GM19452 (cell line): ENCODE measurements around the gene TNPO1.
"Not testable (repeated sequence)": the region's sequence is repeated elsewhere in the genome, so short reads cannot be mapped to it uniquely, and the experiment has no call there.

Experiments
- ATAC-seq: cut with Tn5 transposase; IDR thresholded peaks from one replicate; pipeline ENCODE4 v1.9.1; 2021; ENCODE audit not compliant: unreplicated experiment

TNPO1 gene

GRCh38 chr5:72925336-72926010 is 109.0 kb downstream of the TNPO1 start:
- no peak for ATAC-seq

- ATAC-seq, result not testable (repeated sequence)
These were observed 116.2 kb downstream of the TNPO1 start for GRCh38 chr5:72932686-72933085.

- not testable (repeated sequence) for ATAC-seq
These were observed 118.7 kb downstream of the TNPO1 start for GRCh38 chr5:72934953-72935725.

- no peak for ATAC-seq
These were observed 120.4 kb downstream of the TNPO1 start for GRCh38 chr5:72936893-72937292.

- no peak for ATAC-seq
These were observed 121.1 kb downstream of the TNPO1 start for GRCh38 chr5:72937517-72938061.

GRCh38 chr5:72938206-72938605 is 121.7 kb downstream of the TNPO1 start:
- ATAC-seq, result no peak

GRCh38 chr5:72940082-72940481 is 123.6 kb downstream of the TNPO1 start:
- no peak for ATAC-seq

GRCh38 chr5:72943307-72943706 is 126.8 kb downstream of the TNPO1 start:
- no peak for ATAC-seq

GRCh38 chr5:72947498-72947897 is 131.0 kb downstream of the TNPO1 start:
- ATAC-seq, result no peak

- ATAC-seq, result no peak
These were observed 133.0 kb downstream of the TNPO1 start for GRCh38 chr5:72949481-72949880.

- ATAC-seq, result no peak
These were observed 135.4 kb downstream of the TNPO1 start for GRCh38 chr5:72951671-72952468.

- ATAC-seq, result no peak
These were observed 137.9 kb downstream of the TNPO1 start for GRCh38 chr5:72954389-72954788.

- peak; percentile 45 for ATAC-seq
These were observed 138.8 kb downstream of the TNPO1 start for GRCh38 chr5:72955143-72955767.

- peak; percentile 95 for ATAC-seq
These were observed 139.4 kb downstream of the TNPO1 start, which contains the start of gene FCHO2 for GRCh38 chr5:72955768-72956323. TSS of gene FCHO2 (plus strand) at chr5:72956041. CDS start at chr5:72956097, 56 bp downstream.

- ATAC-seq, result peak; percentile 43
These were observed 140.1 kb downstream of the TNPO1 start for GRCh38 chr5:72956324-72957140.

- ATAC-seq, result no peak
These were observed 140.9 kb downstream of the TNPO1 start for GRCh38 chr5:72957337-72957736.

GRCh38 chr5:72959257-72959656 is 142.8 kb downstream of the TNPO1 start:
- ATAC-seq, result no peak
